ENCODE data around the gene FBRS.
A peak's percentile ranks its signal among the peaks of the same experiment; 100 is the strongest.

Gene FBRS

DNA sequence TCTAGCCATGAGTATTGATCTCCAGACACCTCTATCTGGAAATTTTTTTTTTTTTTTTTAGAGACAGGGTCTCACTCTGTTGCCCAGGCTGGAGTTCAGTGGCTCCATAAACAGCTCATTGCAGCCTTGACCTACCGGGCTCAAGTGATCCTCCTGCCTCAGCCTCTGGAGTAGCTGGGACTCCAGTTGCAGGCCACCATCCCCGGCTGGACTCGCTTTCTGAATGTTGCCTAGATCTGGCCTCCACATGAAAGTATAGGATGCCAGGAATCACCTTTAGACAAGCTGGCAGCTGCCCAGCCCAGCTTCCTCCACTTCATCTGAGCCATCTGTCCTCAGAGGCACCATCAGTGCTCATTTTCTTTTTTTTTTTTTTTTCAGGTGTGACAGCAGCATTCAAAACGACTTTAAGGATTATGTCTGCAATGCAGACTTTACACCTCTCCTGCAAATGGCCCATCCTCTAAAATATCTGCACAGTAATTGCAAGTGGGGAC, 13.8 kb upstream of the FBRS start:
- TF ChIP-seq, protein P1, sequence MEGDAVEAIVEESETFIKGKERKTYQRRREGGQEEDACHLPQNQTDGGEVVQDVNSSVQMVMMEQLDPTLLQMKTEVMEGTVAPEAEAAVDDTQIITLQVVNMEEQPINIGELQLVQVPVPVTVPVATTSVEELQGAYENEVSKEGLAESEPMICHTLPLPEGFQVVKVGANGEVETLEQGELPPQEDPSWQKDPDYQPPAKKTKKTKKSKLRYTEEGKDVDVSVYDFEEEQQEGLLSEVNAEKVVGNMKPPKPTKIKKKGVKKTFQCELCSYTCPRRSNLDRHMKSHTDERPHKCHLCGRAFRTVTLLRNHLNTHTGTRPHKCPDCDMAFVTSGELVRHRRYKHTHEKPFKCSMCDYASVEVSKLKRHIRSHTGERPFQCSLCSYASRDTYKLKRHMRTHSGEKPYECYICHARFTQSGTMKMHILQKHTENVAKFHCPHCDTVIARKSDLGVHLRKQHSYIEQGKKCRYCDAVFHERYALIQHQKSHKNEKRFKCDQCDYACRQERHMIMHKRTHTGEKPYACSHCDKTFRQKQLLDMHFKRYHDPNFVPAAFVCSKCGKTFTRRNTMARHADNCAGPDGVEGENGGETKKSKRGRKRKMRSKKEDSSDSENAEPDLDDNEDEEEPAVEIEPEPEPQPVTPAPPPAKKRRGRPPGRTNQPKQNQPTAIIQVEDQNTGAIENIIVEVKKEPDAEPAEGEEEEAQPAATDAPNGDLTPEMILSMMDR (IDR thresholded peaks at IDR 0.05; ENCODE audit: extremely low read depth, insufficient read depth, missing control alignments): no peak
- in situ Hi-C loops (cut with MboI; ENCODE audit: low pct_unique_long_range_greater_than_20kb, low sequenced_read_pairs, unreplicated experiment): loop anchor here (25.0 kb wide), 1 partner anchor 107 kb away; the partner anchor contains the start of genes ZNF747 and ZNF768
- DNase-seq (ENCODE audit: low spot score): no peak

DNA sequence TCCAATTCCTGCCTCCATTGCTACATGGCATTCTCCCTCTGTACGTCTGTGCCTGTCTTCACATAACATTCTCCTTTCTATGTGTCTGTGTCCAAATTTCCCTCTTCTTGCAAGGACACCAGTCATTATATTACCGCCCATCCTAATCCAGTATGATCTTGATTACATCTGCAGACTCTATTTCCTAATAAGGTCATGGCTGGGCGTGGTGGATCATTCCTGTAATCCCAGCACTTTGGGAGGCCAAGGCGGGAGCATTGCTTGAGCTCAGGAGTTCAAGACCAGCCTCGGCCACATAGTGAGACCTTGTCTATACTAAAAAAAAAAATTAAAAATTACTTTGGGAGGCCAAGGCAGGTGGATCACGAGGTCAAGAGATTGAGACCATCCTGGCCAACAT, 12.5 kb upstream of the FBRS start:
- no peak for DNase-seq (ENCODE audit: low spot score)
- in situ Hi-C loops (cut with MboI; ENCODE audit: low pct_unique_long_range_greater_than_20kb, low sequenced_read_pairs, unreplicated experiment): loop anchor here (25.0 kb wide), 1 partner anchor 108 kb away; the partner anchor contains the start of genes ZNF747 and ZNF768
- TF ChIP-seq, protein P1 (IDR thresholded peaks at IDR 0.05; ENCODE audit: extremely low read depth, insufficient read depth, missing control alignments): no peak

GRCh38 chr16:30647274-30647571, 11.0 kb upstream of the FBRS start:
- TF ChIP-seq, protein P1 (IDR thresholded peaks at IDR 0.05; ENCODE audit: extremely low read depth, insufficient read depth, missing control alignments): no peak
- in situ Hi-C loops (cut with MboI; ENCODE audit: low pct_unique_long_range_greater_than_20kb, low sequenced_read_pairs, unreplicated experiment): loop anchor here (25.0 kb wide), 1 partner anchor 110 kb away; the partner anchor contains the start of genes ZNF747 and ZNF768
- DNase-seq (ENCODE audit: low spot score): no peak

GRCh38 chr16:30649725-30650368, 8.4 kb upstream of the FBRS start:
- no peak for DNase-seq (ENCODE audit: low spot score)
- in situ Hi-C loops (cut with MboI; ENCODE audit: low pct_unique_long_range_greater_than_20kb, low sequenced_read_pairs, unreplicated experiment): loop anchor here (25.0 kb wide), 1 partner anchor 113 kb away; the partner anchor contains the start of genes ZNF747 and ZNF768
- TF ChIP-seq, protein P1 (IDR thresholded peaks at IDR 0.05; ENCODE audit: extremely low read depth, insufficient read depth, missing control alignments): no peak

DNA sequence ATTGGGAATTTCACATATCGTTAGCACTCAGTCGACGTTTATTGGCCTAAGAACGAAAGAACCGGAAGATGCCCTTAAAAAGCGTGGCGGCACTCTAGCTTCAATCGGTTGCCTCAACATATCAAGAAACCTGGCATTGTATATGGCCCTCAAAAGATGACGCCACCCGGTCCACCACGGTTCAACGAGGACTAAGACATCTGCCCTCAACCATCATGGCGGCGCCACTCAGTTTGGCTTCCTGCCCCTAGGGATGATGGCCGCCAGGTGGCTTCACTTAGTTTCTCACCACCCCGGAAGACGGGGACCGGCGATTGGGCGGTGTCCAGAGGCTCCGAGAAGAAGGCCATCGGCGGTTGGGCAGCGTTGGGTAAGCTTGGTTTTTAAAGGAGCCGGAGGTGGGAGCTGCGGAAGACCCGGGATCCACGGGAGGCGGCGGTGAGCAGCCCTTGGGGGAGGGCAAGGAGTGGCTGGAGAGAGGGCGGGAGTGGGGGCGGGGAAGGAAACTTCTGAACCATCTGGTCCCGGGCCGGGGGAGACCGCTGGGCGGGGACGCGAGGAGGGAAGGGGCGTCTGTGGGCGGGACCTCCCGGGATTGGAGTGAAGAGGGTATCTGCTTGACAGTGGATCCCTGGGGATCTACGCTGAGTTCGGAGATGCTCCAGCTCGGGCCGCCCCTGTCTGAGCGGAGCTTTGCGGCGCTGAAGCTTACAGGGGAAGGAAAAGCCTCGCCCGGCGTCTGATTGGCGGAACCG, 7.7 kb upstream of the FBRS start, which contains the start of gene PRR14:
PRR14 (plus strand) TSS at position 592 of the 755 bp plus-strand sequence. CDS start 686 bp downstream, outside the sequence.
- TF ChIP-seq, protein P1 (IDR thresholded peaks at IDR 0.05; ENCODE audit: extremely low read depth, insufficient read depth, missing control alignments): no peak
- in situ Hi-C loops (cut with MboI; ENCODE audit: low pct_unique_long_range_greater_than_20kb, low sequenced_read_pairs, unreplicated experiment): no loop called here

DNA sequence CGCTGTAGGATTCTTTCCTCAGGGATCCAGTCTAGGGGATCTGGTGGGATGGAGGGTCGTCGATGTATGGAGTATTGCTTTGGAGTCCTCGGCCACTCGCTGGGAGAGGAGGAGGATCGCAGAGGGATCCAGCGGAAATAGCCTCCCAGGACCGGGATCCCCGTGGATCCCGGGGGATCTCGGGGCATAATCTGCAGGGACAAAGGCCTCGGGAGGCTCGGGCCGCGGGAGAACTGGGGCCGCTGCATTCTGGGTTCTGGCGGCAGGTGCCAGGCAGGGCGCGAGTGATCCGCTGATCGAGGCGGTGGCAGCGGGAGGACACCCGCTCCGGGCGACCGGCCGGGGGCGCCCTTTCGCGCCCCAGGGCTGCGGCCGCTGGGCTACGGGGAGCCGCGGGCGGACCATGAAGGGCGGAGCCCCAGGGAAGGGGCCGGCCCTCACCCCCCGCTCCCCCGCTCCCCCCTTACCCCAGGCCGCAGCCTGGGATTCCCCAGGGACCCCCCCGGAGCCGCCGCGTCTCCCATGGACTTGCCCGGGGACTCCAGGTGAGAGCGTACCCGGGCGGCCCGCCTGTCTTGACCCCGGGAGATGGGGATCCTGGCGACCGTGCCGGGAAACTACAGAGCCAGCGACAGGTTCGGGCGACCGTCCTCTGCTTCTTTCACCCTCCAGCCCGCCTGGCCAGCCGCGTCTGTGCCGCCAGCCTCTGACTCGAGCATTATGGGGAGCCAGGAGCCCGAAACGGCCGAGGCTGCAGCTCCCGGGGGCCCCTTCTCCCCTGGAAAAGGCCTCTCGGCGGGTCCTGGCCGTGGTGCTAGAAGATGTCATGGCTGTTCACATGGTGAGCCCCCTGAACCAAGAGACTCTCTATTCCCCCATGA, 6.9 kb upstream of the FBRS start:
- TF ChIP-seq, protein P1 (IDR thresholded peaks at IDR 0.05; ENCODE audit: extremely low read depth, insufficient read depth, missing control alignments): peak; percentile 89
- peak; percentile 93 for DNase-seq (ENCODE audit: low spot score)
- in situ Hi-C loops (cut with MboI; ENCODE audit: low pct_unique_long_range_greater_than_20kb, low sequenced_read_pairs, unreplicated experiment): no loop called here

More for the DNA sequence above, 7.7 kb upstream of the FBRS start, which contains the start of gene PRR14:
- DNase-seq (ENCODE audit: low spot score): peak; percentile 95

Data from GM13977 (cell line).